Endothelial cell of umbilical vein (primary cell): Measurements from ENCODE around the gene TPPP2. TPM values are rescaled to one million over a fixed set of nuclear protein-coding genes. Genes with fewer than 3 reads are reported as not detected.

ENCODE experiments used
- BruUV-seq: library from RNA; stranded (reverse); fragments of 400-500 nt; replicated peaks from 2 replicates; lab custom pipeline; 2021; lab: Mats Ljungman, UMichigan
- CTCF ChIA-PET: fragments of 300-600, 350-600 bp; sonication (Branson Sonifier 250); formaldehyde crosslinking; loops from one replicate; lab custom pipeline; 2021; ENCODE audit warnings: antibody characterized with exemption, inconsistent platforms; lab: Charles Lee
- POLR2A ChIA-PET: fragments of 300-600, 350-600 bp; sonication (Branson Sonifier 250); formaldehyde crosslinking; loops from one replicate; lab custom pipeline; 2021; ENCODE audit warnings: antibody characterized with exemption, inconsistent platforms; lab: Charles Lee
- DNase-seq: peaks from one replicate; pipeline ENCODE4 v3.0.0-alpha.2; 2011; ENCODE audit warnings: low read depth, low spot score
- FAIRE-seq: peaks from 2 replicates; lab custom pipeline; 2011; peaks lifted over from hg19 to GRCh38; lab: Jason Lieb, UNC
- H2AFZ ChIP-seq: 2 replicates; pipeline ENCODE4 v1.6.0; 2012; ENCODE audit warnings: low read depth, low read length, control low read depth, inconsistent platforms
- H3K27ac ChIP-seq: 2 replicates; pipeline ENCODE4 v1.5.1; 2011; ENCODE audit warnings: low read depth, mild to moderate bottlenecking, control low read depth, low read length, moderate library complexity; ENCODE audit not compliant: insufficient read depth
- H3K27me3 ChIP-seq, 2 experiments: 2 replicates each; pipeline versions ENCODE4 v1.6.0 to v1.6.1; 2011; ENCODE audit warnings: low read length in 2 of 2, mixed read lengths in 1 of 2; ENCODE audit not compliant: control insufficient read depth in 2 of 2, insufficient read depth in 2 of 2
- H3K36me3 ChIP-seq, 2 experiments: 2 replicates in 1 of 2; 3 replicates in 1 of 2; pipeline ENCODE4 v1.5.1; 2011; ENCODE audit warnings: low read length in 2 of 2, mild to moderate bottlenecking in 1 of 2, moderate library complexity in 1 of 2; ENCODE audit not compliant: control insufficient read depth in 2 of 2, insufficient read depth in 2 of 2; ENCODE audit errors: extremely low read depth in 1 of 2
- H3K4me1 ChIP-seq: 3 replicates; pipeline ENCODE4 v1.5.1; 2011; ENCODE audit warnings: mild to moderate bottlenecking, low read length; ENCODE audit not compliant: control insufficient read depth, insufficient read depth; ENCODE audit errors: extremely low read depth
- H3K4me2 ChIP-seq: 2 replicates; pipeline ENCODE4 v1.6.1; 2011; ENCODE audit warnings: low read length, control low read depth, mixed read lengths; ENCODE audit not compliant: insufficient read depth
- H3K4me3 ChIP-seq, 3 experiments: fragments of 200-600 bp in 1 of 3; sonication (generic), shearing (Covaris generic) in 1 of 3; replicated peaks in 1 of 3; 2 replicates each; pipeline ENCODE4 v1.5.1; 2011 to 2016; ENCODE audit warnings: control low read depth in 3 of 3, low read length in 3 of 3, mild to moderate bottlenecking in 2 of 3, inconsistent platforms in 1 of 3, low read depth in 1 of 3, moderate library complexity in 1 of 3; ENCODE audit not compliant: insufficient read depth in 1 of 3
- H3K79me2 ChIP-seq: 2 replicates; pipeline ENCODE4 v1.6.0; 2012; ENCODE audit warnings: low read length, inconsistent platforms; ENCODE audit not compliant: control insufficient read depth, insufficient read depth
- H3K9ac ChIP-seq: replicated peaks from 2 replicates; pipeline ENCODE3; 2011; ENCODE audit warnings: low read length, control low read depth; ENCODE audit not compliant: insufficient read depth; ENCODE audit errors: extremely low read depth
- H3K9me1 ChIP-seq: replicated peaks from 3 replicates; pipeline ENCODE4 v1.6.0; 2011; ENCODE audit warnings: mild to moderate bottlenecking, low read length; ENCODE audit not compliant: control insufficient read depth, insufficient read depth; ENCODE audit errors: extremely low read depth
- H3K9me3 ChIP-seq: replicated peaks from 2 replicates; pipeline ENCODE4 v1.5.1; 2012; ENCODE audit warnings: low read length, inconsistent platforms; ENCODE audit not compliant: control insufficient read depth, insufficient read depth
- H4K20me1 ChIP-seq: replicated peaks from 2 replicates; pipeline ENCODE3; 2011; ENCODE audit warnings: mild to moderate bottlenecking, low read length; ENCODE audit not compliant: control insufficient read depth, insufficient read depth; ENCODE audit errors: extremely low read depth
- CTCF ChIP-seq, 2 donors: IDR thresholded peaks; 1 replicate in 1 of 2; 2 replicates in 1 of 2; pipeline ENCODE4 v1.5.1; 2011; ENCODE audit warnings: low read length in 2 of 2, mild to moderate bottlenecking in 2 of 2, moderate library complexity in 2 of 2, control low read depth in 1 of 2, inconsistent platforms in 1 of 2, low read depth in 1 of 2; ENCODE audit not compliant: insufficient read depth in 1 of 2; ENCODE audit errors: extremely low read depth in 1 of 2
- EZH2 ChIP-seq: IDR thresholded peaks from 2 replicates; pipeline ENCODE4 v1.6.1; 2012; ENCODE audit warnings: borderline replicate concordance, low read depth, mild to moderate bottlenecking, moderate library complexity, low read length, inconsistent platforms; ENCODE audit not compliant: severe bottlenecking
- FOS ChIP-seq: IDR thresholded peaks from 2 replicates; pipeline ENCODE4 v1.6.1; 2011; ENCODE audit warnings: mild to moderate bottlenecking, low read length, moderate library complexity, borderline replicate concordance; ENCODE audit not compliant: insufficient read depth
- GATA2 ChIP-seq: IDR thresholded peaks from 2 replicates; pipeline ENCODE4 v1.7.0; 2011; ENCODE audit warnings: low read depth, mild to moderate bottlenecking, moderate library complexity, mixed read lengths, low read length; ENCODE audit not compliant: insufficient read length, insufficient read depth
- JUN ChIP-seq: IDR thresholded peaks from 2 replicates; pipeline ENCODE4 v1.6.1; 2011; ENCODE audit warnings: borderline replicate concordance, low read depth; ENCODE audit not compliant: insufficient read length, insufficient read depth
- MAX ChIP-seq: IDR thresholded peaks from 2 replicates; pipeline ENCODE4 v1.6.1; 2011; ENCODE audit not compliant: insufficient read depth, insufficient read length
- MYC ChIP-seq: IDR thresholded peaks from one replicate; pipeline ENCODE4 v1.6.1; 2011; ENCODE audit warnings: mild to moderate bottlenecking, low read depth, low read length
- POLR2A ChIP-seq: IDR thresholded peaks from 2 replicates; pipeline ENCODE4 v1.6.1; 2012; ENCODE audit warnings: low read depth, mild to moderate bottlenecking, control low read depth, low read length
- POLR2AphosphoS5 ChIP-seq: IDR thresholded peaks from 2 replicates; pipeline ENCODE4 v1.6.1; 2012; ENCODE audit warnings: low read depth, mild to moderate bottlenecking, control low read depth, low read length, moderate library complexity; ENCODE audit not compliant: insufficient read depth
- dilution Hi-C: fragments of 300-500 bp; cut with MboI; formaldehyde crosslinking; loops from one replicate; pipeline ENCODE4 v1.15.0; 2019; ENCODE audit warnings: low sequenced_read_pairs; ENCODE audit not compliant: extremely low pct_ligation_motif_present
- intact Hi-C: fragments of 100-400 bp; cut with micrococcal nuclease; formaldehyde crosslinking; loops from one replicate; pipeline ENCODE4 v1.10.0; 2022
- polyA plus RNA-seq, 4 experiments: library from polyadenylated mRNA; depleted of rRNA in 3 of 4; stranded (reverse) in 3 of 4; unstranded in 1 of 4; fragments of >200 nt; gene quantifications; 2 replicates each; pipeline versions ENCODE4 v1.2.1 to v1.2.3, GENCODE V29; 2011 to 2012; ENCODE audit warnings: missing spikeins in 1 of 4
- total RNA-seq: library from RNA; stranded (reverse); gene quantifications from 2 replicates; pipeline ENCODE4 v1.2.3, GENCODE V29; 2021

The TPPP2 gene
- total and polyA plus RNA-seq, 2 donors (not counting 3 experiments of a cell fraction or from before 2014, with no cell fraction given): not detected

- POLR2A ChIA-PET: no interaction called here
Measured at GRCh38 chr14:21033133-21033698, 3.2 kb downstream of the TPPP2 start.

More at GRCh38 chr14:21033133-21033698, 3.2 kb downstream of the TPPP2 start:
- H3K27ac ChIP-seq: no peak overlapping the region
- CTCF ChIA-PET: interaction anchor here (1.3 to 10.1 kb wide), 3 partner anchors 11 to 20 kb away, joined by 3 to 86 read pairs (median 4); no protein-coding TSS in a partner anchor
- no peaks in the 10 kb centered on the region for H3K9me1 ChIP-seq
- DNase-seq: no peak
- H3K4me3 ChIP-seq: no peak overlapping the region
- no peak for FAIRE-seq
- BruUV-seq: no TSS peak
- peaks cover 20 to 26% of the 10 kb centered on the region in 2 experiments for H3K27me3 ChIP-seq
- H3K4me2 ChIP-seq: no peak overlapping the region
- intact Hi-C loops: no loop called here
- no peak overlapping the region for H3K9ac ChIP-seq
- H2AFZ ChIP-seq: no peak overlapping the region
- no peaks in the 10 kb centered on the region for H3K4me1 ChIP-seq
- no peak for TF ChIP-seq POLR2A
- no peak for TF ChIP-seq JUN
- TF ChIP-seq CTCF (IDR thresholded peaks at IDR 0.05; ENCODE audit: extremely low read depth in 1 of 2, insufficient read depth in 1 of 2, low read depth in 1 of 2, low read length in 2 of 2): no peak
- TF ChIP-seq MYC: no peak
- TF ChIP-seq GATA2: no peak
- no peak for TF ChIP-seq POLR2AphosphoS5
- no peak for TF ChIP-seq FOS
- no peak for TF ChIP-seq EZH2
- TF ChIP-seq MAX: no peak
- H3K36me3 ChIP-seq: no peaks in the 10 kb centered on the region
- no peaks in the 10 kb centered on the region for H4K20me1 ChIP-seq
- no peaks in the 10 kb centered on the region for H3K9me3 ChIP-seq
- dilution Hi-C loops: no loop called here
- H3K79me2 ChIP-seq: no peaks in the 10 kb centered on the region
